Naive thymus-derived CD8-positive, alpha-beta T cell (primary cell): ENCODE measurements around the gene CSK. TPM values are rescaled to one million over a fixed set of nuclear protein-coding genes. Genes with fewer than 3 reads are reported as not detected.
A peak's percentile ranks its signal among the peaks of the same experiment; 100 is the strongest.

Source experiments
- ATAC-seq, 2 donors: fragments of 150-1000 bp; cut with Tn5 transposase in 1 of 2; sonication (Bioruptor Pico), chemical (Tn5 transposase) in 1 of 2; 1 replicate in 1 of 2; 2 replicates in 1 of 2; pipeline ENCODE4 v1.10.0; 2021; ENCODE audit warnings: mild to moderate bottlenecking in 2 of 2, moderate library complexity in 2 of 2
- POLR2A ChIA-PET: fragments of 350-600 bp; sonication (Branson Sonifier 250); formaldehyde crosslinking; loops from one replicate; lab custom pipeline; 2021; ENCODE audit warnings: antibody characterized with exemption; lab: Charles Lee
- DNase-seq, 10 donors: peaks; one replicate each; pipeline versions ENCODE4 v3.0.0 to v3.0.0-alpha.2; 2020 to 2022
- H3K27ac Mint-ChIP-seq, 10 donors: one replicate each; pipeline ENCODE4 v1.8.0; 2020 to 2022; ENCODE audit warnings: mild to moderate bottlenecking in 10 of 10, mixed read lengths in 10 of 10, moderate library complexity in 4 of 10, inconsistent platforms in 1 of 10
- H3K27me3 Mint-ChIP-seq, 5 donors: one replicate each; pipeline ENCODE4 v1.8.0; 2021 to 2022; ENCODE audit warnings: mixed read lengths in 5 of 5
- H3K36me3 Mint-ChIP-seq, 3 donors: one replicate each; pipeline ENCODE4 v1.8.0; 2020 to 2022; ENCODE audit warnings: mixed read lengths in 3 of 3, mild to moderate bottlenecking in 2 of 3, inconsistent platforms in 1 of 3
- H3K4me1 Mint-ChIP-seq, 4 donors: one replicate each; pipeline ENCODE4 v1.8.0; 2021 to 2022; ENCODE audit warnings: mixed read lengths in 4 of 4
- H3K4me3 Mint-ChIP-seq, 10 donors: one replicate each; pipeline ENCODE4 v1.8.0; 2020 to 2022; ENCODE audit warnings: mild to moderate bottlenecking in 10 of 10, mixed read lengths in 10 of 10, moderate library complexity in 6 of 10, inconsistent platforms in 1 of 10
- H3K9me3 Mint-ChIP-seq, 9 donors: one replicate each; pipeline ENCODE4 v1.8.0; 2020 to 2022; ENCODE audit warnings: mixed read lengths in 9 of 9, mild to moderate bottlenecking in 3 of 9, inconsistent platforms in 1 of 9, moderate library complexity in 1 of 9
- polyA plus RNA-seq, 3 donors: library from polyadenylated mRNA; unstranded; fragments of 300-500 nt; fragmentation: Illumina TruSeq; gene quantifications; one replicate each; pipeline ENCODE4 v1.2.3, GENCODE V29; 2021
- total RNA-seq, 8 experiments: library from RNA in 2 of 8; stranded (reverse) in 2 of 8; gene quantifications; one replicate each; pipeline ENCODE4 v1.2.3 and lab custom pipeline; 2021 to 2026

Gene CSK
- total and polyA plus RNA-seq, 5 experiments from 2014 or later = 70.8 to 220 (median 124) TPM

DNA sequence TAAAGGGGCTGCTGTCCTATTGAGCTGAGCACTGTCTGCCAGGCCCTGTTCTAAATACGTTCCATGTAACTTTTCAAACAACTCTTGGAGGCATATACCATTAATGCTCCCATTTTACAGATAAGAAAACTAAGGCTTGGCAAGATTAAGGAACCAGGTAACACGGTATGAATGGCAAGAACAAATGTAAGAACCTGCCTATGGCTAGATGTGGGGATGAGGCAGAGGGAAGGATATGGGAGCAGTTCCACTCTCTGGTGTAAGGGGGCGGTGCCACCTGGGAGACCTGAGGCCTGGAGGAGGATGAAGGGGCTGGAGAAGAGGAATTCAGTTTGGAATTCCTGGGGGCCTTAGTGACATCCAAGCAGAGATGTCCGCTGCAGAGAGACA, 27.0 kb downstream of the CSK start:
- peak overlapping the region; percentile 73 to 96 (median 88) for H3K27ac Mint-ChIP-seq
- peaks cover 0 to 7% (median 0%) of the 10 kb centered on the region in 3 donors for H3K36me3 Mint-ChIP-seq
- no peak overlapping the region for H3K4me3 Mint-ChIP-seq
- H3K27me3 Mint-ChIP-seq = no peaks in the 10 kb centered on the region
- no peak for DNase-seq
- H3K4me1 Mint-ChIP-seq = peaks cover 33 to 41% (median 36%) of the 10 kb centered on the region in 4 donors
- POLR2A ChIA-PET = interaction anchor here (1.3 to 32.7 kb wide), 2 partner anchors 12 to 26 kb away, joined by 4 to 1300 read pairs; partner anchors contain the start of gene CSK
- no peak for ATAC-seq
- H3K9me3 Mint-ChIP-seq = no peaks in the 10 kb centered on the region

DNA sequence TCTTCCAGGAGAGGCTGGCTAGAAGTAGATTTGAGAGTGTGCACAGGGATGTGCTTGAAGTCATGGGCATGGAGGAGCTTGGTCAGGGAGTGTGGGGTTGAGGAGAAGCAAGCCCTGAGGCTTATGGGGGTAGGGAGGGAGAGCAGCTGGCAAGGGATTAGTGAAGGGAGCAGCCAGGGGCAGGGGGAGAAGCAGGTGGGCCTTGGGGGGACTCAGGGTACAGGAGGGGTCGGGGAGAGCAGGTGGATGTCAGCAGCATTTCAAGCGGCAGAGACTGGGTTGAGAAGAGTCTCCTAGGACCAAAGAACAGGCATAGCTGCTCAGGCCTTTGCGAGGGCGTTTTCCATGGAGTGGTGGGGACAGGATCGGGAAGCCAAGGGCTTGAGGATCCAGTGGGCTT, 27.4 kb downstream of the CSK start:
- H3K4me3 Mint-ChIP-seq = peak overlapping the region in 2 of 10 donors; percentile 26 to 62

DNA sequence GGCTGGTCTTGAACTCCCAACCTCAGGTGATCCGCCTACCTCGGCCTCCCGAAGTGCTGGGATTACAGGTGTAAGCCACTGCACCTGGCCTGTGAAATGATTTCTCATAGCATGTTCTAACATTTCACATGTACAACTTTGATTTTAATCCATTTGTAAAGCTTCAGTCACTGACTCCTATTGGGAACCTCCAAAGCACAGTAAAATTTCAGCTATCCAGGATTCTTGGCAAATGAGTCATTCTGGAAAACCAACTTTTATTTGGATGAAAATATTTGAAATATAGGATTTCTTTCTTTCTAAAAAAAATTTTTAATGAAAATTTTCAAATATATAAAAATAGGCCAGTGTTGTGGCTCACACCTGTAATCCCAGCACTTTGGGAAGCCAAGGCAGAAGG, 28.1 kb downstream of the CSK start:
- ATAC-seq (no peak), DNase-seq (no peak)
- POLR2A ChIA-PET = interaction anchor here (32.7 kb wide), 1 partner anchor 27 kb away, joined by 1300 read pairs; the partner anchor contains the start of gene CSK
- Mint-ChIP-seq H3K4me1 (peaks cover 27 to 37% (median 34%) of the 10 kb centered on the region in 4 donors), H3K27ac (peak overlapping the region in 5 of 10 donors; percentile 3 to 96 (median 52)), H3K27me3 (no peaks in the 10 kb centered on the region), H3K4me3 (no peak overlapping the region), H3K36me3 (no peaks in the 10 kb centered on the region), H3K9me3 (no peaks in the 10 kb centered on the region)

More for the DNA sequence above, 27.4 kb downstream of the CSK start:
- POLR2A ChIA-PET = interaction anchor here (1.3 to 32.7 kb wide), 2 partner anchors 12 to 26 kb away, joined by 4 to 1300 read pairs; partner anchors contain the start of gene CSK
- DNase-seq = no peak
- Mint-ChIP-seq H3K27me3 (no peaks in the 10 kb centered on the region), H3K4me1 (peaks cover 30 to 41% (median 36%) of the 10 kb centered on the region in 4 donors), H3K9me3 (no peaks in the 10 kb centered on the region), H3K27ac (peak overlapping the region; percentile 73 to 96 (median 88)), H3K36me3 (peaks cover 0 to 3% (median 0%) of the 10 kb centered on the region in 3 donors)
- ATAC-seq = no peak

DNA sequence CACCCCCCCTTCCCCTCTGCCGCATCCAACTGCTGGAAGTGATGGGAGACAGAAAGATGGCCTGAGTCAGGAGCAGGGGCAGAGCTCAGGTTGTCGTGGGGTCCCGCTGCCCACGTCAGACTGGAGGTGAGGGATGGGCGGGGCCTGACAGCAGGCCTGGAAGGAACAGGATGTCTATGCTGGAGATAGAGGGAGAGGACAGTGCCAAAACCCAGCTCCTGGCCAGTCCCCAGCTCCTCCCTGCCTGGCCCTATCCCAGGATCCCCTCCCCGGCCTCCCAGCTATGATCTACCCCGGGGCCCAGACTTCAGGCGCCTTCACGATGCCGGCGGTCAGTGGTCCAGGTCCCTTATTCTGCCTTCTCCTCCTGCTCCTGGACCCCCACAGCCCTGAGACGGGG, 30.7 kb downstream of the CSK start, which contains the start of gene LMAN1L:
Gene LMAN1L, plus strand, starts transcription at position 303 of the 400 bp plus-strand sequence. Its CDS starts 20 bp downstream, at position 323.
- ATAC-seq (no peak), DNase-seq (no peak)
- no peaks in the 10 kb centered on the region for H3K36me3 Mint-ChIP-seq
- peaks cover 18 to 27% (median 21%) of the 10 kb centered on the region in 4 donors for H3K4me1 Mint-ChIP-seq
- H3K4me3 Mint-ChIP-seq = no peak within 1 kb of the TSS
- H3K9me3 Mint-ChIP-seq = no peaks in the 10 kb centered on the region
- POLR2A ChIA-PET = interaction anchor here (0.6 to 1.6 kb wide), 2 partner anchors 20 to 1097 kb away, joined by 3 to 4 read pairs; no protein-coding TSS in a partner anchor
- no peaks in the 10 kb centered on the region for H3K27me3 Mint-ChIP-seq
- H3K27ac Mint-ChIP-seq = peak within 1 kb of the TSS in 4 of 10 donors; percentile 8 to 84 (median 78)

DNA sequence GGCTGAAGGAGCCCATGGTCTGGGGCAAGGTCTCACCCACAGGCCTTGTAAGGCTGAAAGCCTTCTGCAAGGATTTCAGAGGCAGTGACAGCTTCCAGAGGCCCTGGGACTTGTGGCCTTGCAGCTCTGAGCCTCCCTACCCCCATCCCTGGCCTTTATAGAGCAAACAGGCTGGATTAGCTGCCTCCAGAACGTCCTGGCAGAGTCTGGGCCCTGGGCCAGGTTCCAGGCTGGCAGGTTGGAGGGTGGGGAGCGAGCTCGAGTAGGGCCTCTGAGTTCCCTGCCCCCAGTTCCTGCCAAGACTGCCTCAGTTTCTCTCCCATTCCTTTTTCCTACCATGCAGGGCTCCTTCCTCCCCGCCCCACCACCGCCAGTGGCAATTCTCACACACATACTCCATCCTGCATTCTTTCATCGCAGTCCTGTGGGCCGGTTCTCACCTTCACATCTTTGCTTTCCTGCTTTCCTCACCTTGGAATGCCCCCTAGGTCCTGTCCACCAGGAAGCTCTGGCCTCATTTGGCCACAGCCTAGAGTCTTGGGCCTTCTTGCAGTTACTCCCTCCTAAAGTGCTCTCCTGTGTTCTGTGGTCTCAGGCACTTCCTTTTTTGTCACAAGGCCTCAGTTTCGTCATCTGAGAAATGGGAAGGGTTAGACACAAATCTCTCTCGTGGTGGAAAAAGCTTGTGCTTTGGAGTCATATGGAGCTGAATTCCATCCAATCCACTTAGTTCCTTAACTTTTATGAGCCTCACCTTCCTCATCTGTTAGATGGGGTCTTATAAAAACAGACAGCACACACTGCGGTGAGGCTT, 33.4 kb downstream of the CSK start:
- no peaks in the 10 kb centered on the region for H3K9me3 Mint-ChIP-seq
- DNase-seq (no peak), ATAC-seq (no peak)
- POLR2A ChIA-PET = interaction anchor here (0.8 to 1.2 kb wide), 2 partner anchors 10 to 86 kb away, joined by 3 to 6 read pairs; no protein-coding TSS in a partner anchor
- peak overlapping the region in 1 of 10 donors; percentile 27 for H3K27ac Mint-ChIP-seq
- no peaks in the 10 kb centered on the region for H3K36me3 Mint-ChIP-seq
- no peaks in the 10 kb centered on the region for H3K27me3 Mint-ChIP-seq
- H3K4me1 Mint-ChIP-seq = peaks cover 6 to 14% (median 11%) of the 10 kb centered on the region in 4 donors
- H3K4me3 Mint-ChIP-seq = no peak overlapping the region

DNA sequence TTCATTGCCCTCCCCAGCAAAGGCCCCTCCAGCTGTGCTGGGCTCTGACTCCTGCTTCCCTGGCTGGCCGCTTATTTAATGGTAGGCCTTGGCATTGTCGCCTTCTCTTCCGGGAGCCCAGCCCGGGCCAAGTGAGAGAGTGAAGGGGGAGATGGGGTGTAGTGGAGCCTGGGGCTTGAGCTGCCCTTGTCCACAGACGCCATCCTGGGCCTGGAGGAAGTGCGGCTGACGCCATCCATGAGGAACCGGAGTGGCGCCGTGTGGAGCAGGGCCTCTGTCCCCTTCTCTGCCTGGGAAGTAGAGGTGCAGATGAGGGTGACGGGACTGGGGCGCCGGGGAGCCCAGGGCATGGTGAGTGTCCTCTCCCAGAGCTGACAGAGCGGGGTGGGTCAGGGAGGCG, 34.1 kb downstream of the CSK start:
- no peaks in the 10 kb centered on the region for H3K9me3 Mint-ChIP-seq
- no peak overlapping the region for H3K4me3 Mint-ChIP-seq

DNA sequence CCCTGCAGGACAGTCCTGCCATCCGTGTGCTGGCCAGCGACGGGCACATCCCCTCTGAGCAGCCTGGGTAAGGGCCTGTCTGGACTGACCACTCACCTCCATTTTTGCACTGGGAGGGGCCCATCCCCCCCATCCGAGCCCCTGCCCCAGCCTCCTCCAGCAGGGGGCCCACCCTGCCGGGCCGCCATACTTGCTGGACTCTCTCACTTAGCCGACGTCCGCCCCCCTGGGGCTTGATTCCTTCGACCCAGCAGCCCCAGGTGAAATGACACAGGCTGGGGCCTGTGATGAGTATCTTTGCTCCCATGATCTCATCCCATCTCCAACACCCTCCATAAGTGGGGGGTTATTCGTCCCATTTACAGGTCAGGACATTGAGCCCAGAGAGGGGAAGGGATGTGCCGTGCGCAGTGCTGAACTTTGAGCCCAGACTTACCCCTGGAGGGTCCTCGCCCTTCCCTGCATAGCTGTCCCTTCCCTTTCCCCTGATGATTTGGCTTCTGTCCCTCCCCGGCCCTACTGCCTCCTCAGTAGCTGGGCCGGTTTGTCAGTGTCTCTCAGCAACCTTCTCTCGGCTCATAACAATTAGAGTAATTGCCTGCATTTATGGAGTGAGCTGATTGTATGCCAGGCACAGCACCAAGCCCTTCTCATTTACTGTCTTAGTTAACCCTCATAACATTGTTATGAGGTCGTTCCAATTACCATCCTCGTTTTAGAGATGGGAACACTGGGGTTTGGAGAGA, 34.9 kb downstream of the CSK start:
- POLR2A ChIA-PET = interaction anchor here (1.2 kb wide), 1 partner anchor 85 kb away, joined by 3 read pairs; no protein-coding TSS in a partner anchor
- H3K9me3 Mint-ChIP-seq = no peaks in the 10 kb centered on the region
- DNase-seq (no peak), ATAC-seq (no peak)
- H3K4me1 Mint-ChIP-seq = peaks cover 6 to 26% (median 10%) of the 10 kb centered on the region in 4 donors
- no peak overlapping the region for H3K4me3 Mint-ChIP-seq
- no peaks in the 10 kb centered on the region for H3K27me3 Mint-ChIP-seq
- H3K27ac Mint-ChIP-seq = no peak overlapping the region
- no peaks in the 10 kb centered on the region for H3K36me3 Mint-ChIP-seq

More for the DNA sequence above, 34.1 kb downstream of the CSK start:
- peaks cover 6 to 18% (median 11%) of the 10 kb centered on the region in 4 donors for H3K4me1 Mint-ChIP-seq
- H3K27me3 Mint-ChIP-seq = no peaks in the 10 kb centered on the region
- POLR2A ChIA-PET = interaction anchor here (0.8 to 1.2 kb wide), 2 partner anchors 10 to 86 kb away, joined by 3 to 6 read pairs; no protein-coding TSS in a partner anchor
- no peaks in the 10 kb centered on the region for H3K36me3 Mint-ChIP-seq
- DNase-seq (no peak), ATAC-seq (no peak)
- H3K27ac Mint-ChIP-seq = no peak overlapping the region

DNA sequence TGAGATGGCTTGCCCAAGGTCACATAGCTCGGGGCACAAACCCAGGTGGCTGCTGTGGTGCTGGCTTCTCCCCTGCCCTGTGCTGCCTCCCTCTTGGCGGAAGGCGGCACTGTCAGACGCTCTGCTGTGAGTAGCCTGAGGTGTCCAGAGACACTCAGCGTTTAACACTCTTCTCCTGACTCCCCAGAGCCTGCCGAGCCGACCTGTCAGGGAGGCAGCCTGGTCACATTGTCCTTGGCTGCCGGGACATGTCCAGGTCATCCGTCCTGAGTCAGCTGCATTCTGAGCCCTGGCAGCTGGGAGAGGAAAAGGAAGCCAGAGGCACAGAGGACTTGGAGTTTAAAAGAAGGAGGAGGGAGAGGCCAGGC, 35.5 kb downstream of the CSK start:
- H3K27me3 Mint-ChIP-seq = no peaks in the 10 kb centered on the region
- DNase-seq (no peak), ATAC-seq (no peak)
- no peak overlapping the region for H3K4me3 Mint-ChIP-seq
- no peak overlapping the region for H3K27ac Mint-ChIP-seq
- peaks cover 6 to 27% (median 10%) of the 10 kb centered on the region in 4 donors for H3K4me1 Mint-ChIP-seq
- no peaks in the 10 kb centered on the region for H3K9me3 Mint-ChIP-seq
- H3K36me3 Mint-ChIP-seq = no peaks in the 10 kb centered on the region
- POLR2A ChIA-PET = no interaction called here

DNA sequence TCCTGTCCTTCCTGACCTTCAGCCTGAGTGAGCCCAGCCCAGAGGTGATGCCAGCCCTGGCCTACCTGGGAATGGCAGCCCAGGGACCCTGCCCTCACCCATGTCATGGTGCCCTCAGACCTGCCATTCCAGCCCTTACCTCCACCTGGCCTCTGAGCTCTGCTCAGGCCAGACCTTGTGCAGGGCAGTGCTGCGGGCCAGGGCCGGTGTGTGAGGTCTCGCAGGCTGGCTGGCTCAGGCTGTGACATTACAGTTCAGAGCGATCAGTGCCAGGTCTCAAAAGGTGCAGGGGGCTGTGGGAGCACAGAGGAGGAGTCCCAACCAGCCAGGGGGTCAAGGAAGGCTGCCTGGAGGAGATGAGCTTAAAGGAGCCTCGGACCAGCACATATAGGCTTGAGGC, 38.2 kb downstream of the CSK start:
- POLR2A ChIA-PET = no interaction called here

DNA sequence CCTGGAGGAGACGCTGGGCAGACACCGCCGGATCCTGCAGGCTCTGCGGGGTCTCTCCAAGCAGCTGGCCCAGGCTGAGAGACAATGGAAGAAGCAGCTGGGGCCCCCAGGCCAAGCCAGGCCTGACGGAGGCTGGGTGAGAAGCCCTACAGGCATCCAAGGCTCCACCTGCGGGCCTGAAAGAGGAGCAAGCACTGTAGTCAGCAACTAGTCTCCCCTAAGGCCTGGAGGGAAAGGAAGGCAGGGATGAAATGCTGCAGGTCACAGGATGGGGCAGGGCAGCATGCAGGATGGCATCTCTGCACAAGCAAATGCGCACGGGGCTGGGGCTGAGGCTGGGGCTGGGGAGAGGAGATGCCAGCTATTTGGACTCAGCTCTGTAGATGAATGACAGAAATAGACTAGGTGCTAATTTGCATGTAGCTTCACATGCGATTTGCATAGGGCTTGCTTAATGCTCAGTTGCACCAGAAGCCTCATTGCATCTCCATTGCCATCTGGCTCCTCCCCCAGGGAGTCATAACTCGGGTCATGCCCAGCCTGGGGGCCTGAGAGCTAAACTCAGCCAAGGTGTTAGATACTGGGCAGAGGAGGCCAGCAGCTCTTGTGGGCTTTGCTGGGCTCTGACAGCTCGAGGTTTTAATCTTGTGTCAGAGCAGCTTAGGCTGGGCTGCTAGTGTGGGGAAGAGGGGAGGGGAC, 39.4 kb downstream of the CSK start:
- peaks cover 0 to 11% (median 8%) of the 10 kb centered on the region in 5 donors for H3K27me3 Mint-ChIP-seq
- no peak for DNase-seq
- no peak for ATAC-seq
- no peak overlapping the region for H3K4me3 Mint-ChIP-seq
- POLR2A ChIA-PET = interaction anchor here (1.6 kb wide), 1 partner anchor 12 kb away, joined by 4 read pairs; no protein-coding TSS in a partner anchor
- H3K36me3 Mint-ChIP-seq = no peaks in the 10 kb centered on the region
- peaks cover 2 to 33% (median 8%) of the 10 kb centered on the region in 4 donors for H3K4me1 Mint-ChIP-seq
- H3K9me3 Mint-ChIP-seq = no peaks in the 10 kb centered on the region
- H3K27ac Mint-ChIP-seq = no peak overlapping the region

More for the DNA sequence above, 38.2 kb downstream of the CSK start:
- peaks cover 2 to 31% (median 8%) of the 10 kb centered on the region in 4 donors for H3K4me1 Mint-ChIP-seq
- no peaks in the 10 kb centered on the region for H3K36me3 Mint-ChIP-seq
- peaks cover 0 to 7% (median 6%) of the 10 kb centered on the region in 5 donors for H3K27me3 Mint-ChIP-seq
- H3K4me3 Mint-ChIP-seq = no peak overlapping the region
- DNase-seq = no peak
- ATAC-seq = no peak
- peak overlapping the region in 2 of 10 donors; percentile 51 to 53 for H3K27ac Mint-ChIP-seq
- no peaks in the 10 kb centered on the region for H3K9me3 Mint-ChIP-seq

DNA sequence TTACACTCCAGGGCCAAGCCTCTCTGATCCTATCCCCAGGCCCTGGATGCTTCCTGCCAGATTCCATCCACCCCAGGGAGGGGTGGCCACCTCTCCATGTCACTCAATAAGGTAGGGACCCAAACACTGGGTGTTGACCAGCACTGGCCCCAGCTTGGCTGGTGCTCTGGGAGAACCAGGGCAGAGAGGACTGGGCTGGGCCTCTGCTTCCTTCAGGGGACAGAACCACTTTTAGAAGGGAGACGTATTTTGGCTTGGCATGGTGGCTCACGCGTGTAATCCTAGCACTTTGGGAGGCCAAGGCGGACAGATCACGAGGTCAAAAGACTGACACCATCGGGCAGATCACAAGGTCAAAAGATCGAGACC, 39.9 kb downstream of the CSK start:
- Mint-ChIP-seq H3K27ac (no peak overlapping the region), H3K27me3 (peaks cover 3 to 15% (median 8%) of the 10 kb centered on the region in 5 donors)
- POLR2A ChIA-PET = interaction anchor here (1.6 kb wide), 1 partner anchor 13 kb away, joined by 4 read pairs; no protein-coding TSS in a partner anchor

DNA sequence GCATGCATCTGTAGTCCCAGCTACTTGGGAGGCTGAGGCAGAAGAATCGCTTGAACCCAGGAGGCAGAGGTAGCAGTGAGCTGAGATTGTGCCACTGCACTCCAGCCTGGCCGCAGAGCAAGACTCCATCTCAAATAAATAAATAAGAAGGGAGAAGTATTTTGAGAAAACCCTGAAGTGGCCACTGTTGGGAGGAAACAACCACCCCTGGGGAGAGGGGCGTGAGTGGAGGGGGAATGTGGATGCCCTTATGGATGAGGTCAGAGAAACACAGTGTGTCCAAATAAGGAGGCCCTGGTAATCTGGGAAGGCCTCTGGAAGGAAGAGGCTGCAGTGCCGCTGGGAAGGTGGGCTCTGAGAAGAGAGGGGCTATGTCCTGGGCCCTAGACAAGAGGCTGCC, 40.4 kb downstream of the CSK start:
- Mint-ChIP-seq H3K4me1 (peaks cover 2 to 33% (median 12%) of the 10 kb centered on the region in 4 donors), H3K36me3 (no peaks in the 10 kb centered on the region), H3K27me3 (peaks cover 3 to 19% (median 10%) of the 10 kb centered on the region in 5 donors), H3K27ac (no peak overlapping the region), H3K9me3 (no peaks in the 10 kb centered on the region), H3K4me3 (peak overlapping the region in 1 of 10 donors; percentile 48)
- POLR2A ChIA-PET = no interaction called here
- ATAC-seq = no peak
- DNase-seq = no peak

More for the DNA sequence above, 39.9 kb downstream of the CSK start:
- Mint-ChIP-seq H3K9me3 (no peaks in the 10 kb centered on the region), H3K4me1 (peaks cover 4 to 33% (median 11%) of the 10 kb centered on the region in 4 donors), H3K36me3 (no peaks in the 10 kb centered on the region), H3K4me3 (no peak overlapping the region)
- DNase-seq (no peak), ATAC-seq (no peak)
